ENCODE measurements around the gene ACSL3. TPM values are rescaled to one million over a fixed set of nuclear protein-coding genes. Genes with fewer than 3 reads are reported as not detected.

Gene ACSL3
- 50.2 and 94.6 TPM in 2 replicates for total RNA-seq

GRCh38 chr2:222860740-222861410, at the start of gene ACSL3:
Gene ACSL3 (plus strand): TSS chr2:222861036. CDS start chr2:222908773, 47,737 bp downstream.

Other genes with a start within 250 kb of the ACSL3 start
- gene FARSB, start 204.9 kb upstream of the ACSL3 start, total RNA-seq = 13.9 and 16.8 TPM in 2 replicates
- gene MOGAT1, start 189.4 kb upstream of the ACSL3 start, total RNA-seq = not detected in 2 replicates
- 10.7 and 19.1 TPM in 2 replicates for gene KCNE4, start 191.2 kb downstream of the ACSL3 start, total RNA-seq

Measured in cardiac atrium fibroblast (primary cell).